HG03354 (cell line): ENCODE results near the gene CASZ1.

ENCODE experiments used
- ATAC-seq: cut with Tn5 transposase; IDR thresholded peaks from one replicate; pipeline ENCODE4 v1.9.1; 2021; ENCODE audit warnings: mild to moderate bottlenecking; ENCODE audit not compliant: unreplicated experiment, poor library complexity, severe bottlenecking

The CASZ1 gene

GRCh38 chr1:10761503-10762152, 34.8 kb downstream of the CASZ1 start:
- ATAC-seq, result no peak

GRCh38 chr1:10760566-10761502, 35.6 kb downstream of the CASZ1 start:
- ATAC-seq, result no peak

- no peak for ATAC-seq
Measured at GRCh38 chr1:10759413-10760200, 36.8 kb downstream of the CASZ1 start.

GRCh38 chr1:10756842-10757241, 39.6 kb downstream of the CASZ1 start:
- ATAC-seq, result no peak

GRCh38 chr1:10755970-10756521, 40.4 kb downstream of the CASZ1 start:
- ATAC-seq, result no peak

GRCh38 chr1:10754568-10755329, 41.7 kb downstream of the CASZ1 start:
- no peak for ATAC-seq

GRCh38 chr1:10753299-10753698, 43.1 kb downstream of the CASZ1 start:
- ATAC-seq, result no peak

- ATAC-seq, result no peak
Measured at GRCh38 chr1:10751561-10752085, 44.8 kb downstream of the CASZ1 start.

GRCh38 chr1:10751160-10751559, 45.3 kb downstream of the CASZ1 start:
- ATAC-seq, result no peak

- no peak for ATAC-seq
Measured at GRCh38 chr1:10745886-10746455, 50.5 kb downstream of the CASZ1 start.

GRCh38 chr1:10745383-10745782, 51.1 kb downstream of the CASZ1 start:
- no peak for ATAC-seq

GRCh38 chr1:10744654-10745238, 51.7 kb downstream of the CASZ1 start:
- ATAC-seq, result no peak

- no peak for ATAC-seq
Measured at GRCh38 chr1:10744029-10744428, 52.4 kb downstream of the CASZ1 start.

- ATAC-seq, result no peak
Measured at GRCh38 chr1:10741696-10742095, 54.8 kb downstream of the CASZ1 start.

GRCh38 chr1:10740123-10740522, 56.3 kb downstream of the CASZ1 start:
- no peak for ATAC-seq

GRCh38 chr1:10739589-10739988, 56.9 kb downstream of the CASZ1 start:
- no peak for ATAC-seq

- ATAC-seq, result no peak
Measured at GRCh38 chr1:10738061-10739058, 58.1 kb downstream of the CASZ1 start.
